K562 (cell line): ENCODE measurements around the gene CFAP54.

ENCODE experiments used
- GABPB1 ChIP-seq: sonication (generic); formaldehyde crosslinking; IDR thresholded peaks from 2 replicates; pipeline ENCODE4 v1.8.0; 2022; ENCODE audit warnings: mild to moderate bottlenecking, missing genetic modification reagents
- NFIC ChIP-seq: fragments of 450-650 bp; IDR thresholded peaks from 2 replicates; pipeline ENCODE4 v1.6.1; 2017; ENCODE audit warnings: mild to moderate bottlenecking, inconsistent platforms
- POLR2AphosphoS5 ChIP-seq: IDR thresholded peaks from 2 replicates; pipeline ENCODE4 v1.6.1; 2011; ENCODE audit warnings: mild to moderate bottlenecking, low read depth, low read length, moderate library complexity; ENCODE audit not compliant: control insufficient read depth, insufficient read depth
- SMARCC2 ChIP-seq: fragments of 450-650 bp; IDR thresholded peaks from 2 replicates; pipeline ENCODE4 v1.6.1; 2017; ENCODE audit warnings: antibody characterized with exemption, moderate library complexity, mild to moderate bottlenecking, low read depth
- THAP12 ChIP-seq: fragments of 250-450 bp; sonication (Bioruptor Pico); IDR thresholded peaks from 2 replicates; pipeline ENCODE4 v1.9.0; 2021; ENCODE audit warnings: mild to moderate bottlenecking, inconsistent platforms
- TF ChIP-seq, protein P1 (sequence below): sonication (generic); formaldehyde crosslinking; IDR thresholded peaks from 2 replicates; pipeline ENCODE4 v1.8.0; 2023; ENCODE audit warnings: mild to moderate bottlenecking, missing genetic modification reagents

DNA sequence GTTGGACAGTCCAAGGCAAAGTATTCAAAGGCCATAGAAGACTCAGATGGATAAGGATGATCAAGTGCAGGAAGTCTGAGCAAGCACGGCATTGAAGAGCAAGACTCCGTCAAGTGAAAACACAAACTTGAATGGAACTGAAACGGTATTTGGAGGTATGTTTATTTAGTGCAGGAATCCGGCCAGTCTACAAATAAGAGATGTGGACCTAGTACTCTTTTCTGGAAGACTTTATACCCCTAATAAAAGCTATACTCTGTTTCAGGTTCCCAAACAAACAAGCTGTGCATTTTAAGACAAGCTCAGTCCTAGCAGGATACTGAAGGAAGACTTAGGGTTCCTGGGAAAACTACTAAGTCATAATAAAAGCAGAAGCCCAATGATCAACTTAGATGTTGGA, 316.9 kb downstream of the CFAP54 start:
- no peak for TF ChIP-seq POLR2AphosphoS5
- no peak for TF ChIP-seq GABPB1 (CRISPR knock-in tag)
- TF ChIP-seq SMARCC2, result no peak
- no peak for TF ChIP-seq NFIC
- no peak for TF ChIP-seq THAP12 (CRISPR knock-in tag)
- TF ChIP-seq, protein P1, sequence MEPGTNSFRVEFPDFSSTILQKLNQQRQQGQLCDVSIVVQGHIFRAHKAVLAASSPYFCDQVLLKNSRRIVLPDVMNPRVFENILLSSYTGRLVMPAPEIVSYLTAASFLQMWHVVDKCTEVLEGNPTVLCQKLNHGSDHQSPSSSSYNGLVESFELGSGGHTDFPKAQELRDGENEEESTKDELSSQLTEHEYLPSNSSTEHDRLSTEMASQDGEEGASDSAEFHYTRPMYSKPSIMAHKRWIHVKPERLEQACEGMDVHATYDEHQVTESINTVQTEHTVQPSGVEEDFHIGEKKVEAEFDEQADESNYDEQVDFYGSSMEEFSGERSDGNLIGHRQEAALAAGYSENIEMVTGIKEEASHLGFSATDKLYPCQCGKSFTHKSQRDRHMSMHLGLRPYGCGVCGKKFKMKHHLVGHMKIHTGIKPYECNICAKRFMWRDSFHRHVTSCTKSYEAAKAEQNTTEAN (CRISPR knock-in tag), result no peak
